H9 (cell line): ENCODE data around the gene PLSCR5. TPM values are rescaled to one million over a fixed set of nuclear protein-coding genes. Genes with fewer than 3 reads are reported as not detected.

Experiments used
- DNase-seq: peaks from one replicate; pipeline ENCODE4 v3.0.0-alpha.2; 2017
- H2AFZ ChIP-seq: one replicate; pipeline ENCODE4 v1.6.1; 2013; ENCODE audit warnings: mild to moderate bottlenecking, low read length, control low read depth, moderate library complexity
- H2AK5ac ChIP-seq: 2 replicates; pipeline ENCODE4 v1.6.1; 2013; ENCODE audit warnings: low read length, control low read depth, mixed read lengths; ENCODE audit not compliant: insufficient read length
- H2BK120ac ChIP-seq: one replicate; pipeline ENCODE4 v1.6.1; 2013; ENCODE audit warnings: low read depth, mild to moderate bottlenecking, low read length, control low read depth, inconsistent platforms; ENCODE audit not compliant: poor library complexity, severe bottlenecking
- H2BK12ac ChIP-seq: 2 replicates; pipeline ENCODE4 v1.6.1; 2013; ENCODE audit warnings: low read length, control low read depth, mixed read lengths, low read depth; ENCODE audit not compliant: insufficient read length
- H2BK15ac ChIP-seq: 2 replicates; pipeline ENCODE4 v1.6.1; 2013; ENCODE audit warnings: low read depth, low read length, control low read depth
- H2BK20ac ChIP-seq: one replicate; pipeline ENCODE4 v1.6.1; 2013; ENCODE audit warnings: low read depth, mild to moderate bottlenecking, low read length, control low read depth, inconsistent platforms; ENCODE audit not compliant: poor library complexity, severe bottlenecking
- H2BK5ac ChIP-seq: 2 replicates; pipeline ENCODE4 v1.6.1; 2013; ENCODE audit warnings: low read length, control low read depth, mixed read lengths; ENCODE audit not compliant: insufficient read length
- H3K14ac ChIP-seq: 2 replicates; pipeline ENCODE4 v1.6.1; 2013; ENCODE audit warnings: low read length, control low read depth; ENCODE audit not compliant: insufficient read depth
- H3K18ac ChIP-seq: 2 replicates; pipeline ENCODE4 v1.6.1; 2013; ENCODE audit warnings: low read depth, mild to moderate bottlenecking, mixed read lengths, low read length, control low read depth; ENCODE audit not compliant: insufficient read length
- H3K23ac ChIP-seq: 2 replicates; pipeline ENCODE4 v1.6.1; 2013; ENCODE audit warnings: low read length, control low read depth, mixed read lengths, low read depth; ENCODE audit not compliant: insufficient read length
- H3K23me2 ChIP-seq: 2 replicates; pipeline ENCODE4 v1.6.1; 2013; ENCODE audit warnings: low read depth, mild to moderate bottlenecking, mixed read lengths, low read length, control low read depth; ENCODE audit not compliant: insufficient read length, poor library complexity, severe bottlenecking
- H3K27ac ChIP-seq: 2 replicates; pipeline ENCODE4 v1.5.1; 2013; ENCODE audit warnings: low read length, control low read depth, mixed read lengths, low read depth; ENCODE audit not compliant: insufficient read length
- H3K27me3 ChIP-seq: 2 replicates; pipeline ENCODE4 v1.6.1; 2013; ENCODE audit warnings: low read length, control low read depth, inconsistent platforms; ENCODE audit not compliant: insufficient read depth
- H3K4ac ChIP-seq: 2 replicates; pipeline ENCODE4 v1.6.1; 2013; ENCODE audit warnings: low read depth, mild to moderate bottlenecking, control low read depth, inconsistent platforms, low read length, moderate library complexity
- H3K4me1 ChIP-seq: 2 replicates; pipeline ENCODE4 v1.6.1; 2013; ENCODE audit warnings: low read length, control low read depth, inconsistent platforms; ENCODE audit not compliant: insufficient read depth
- H3K4me2 ChIP-seq: 2 replicates; pipeline ENCODE4 v1.6.1; 2013; ENCODE audit warnings: low read length, control low read depth, mixed read lengths; ENCODE audit not compliant: insufficient read length, insufficient read depth
- H3K56ac ChIP-seq: 2 replicates; pipeline ENCODE4 v1.6.1; 2013; ENCODE audit warnings: low read depth, mild to moderate bottlenecking, mixed read lengths, low read length, control low read depth; ENCODE audit not compliant: insufficient read length
- H3K79me1 ChIP-seq: 2 replicates; pipeline ENCODE4 v1.6.1; 2013; ENCODE audit warnings: low read depth, mild to moderate bottlenecking, moderate library complexity, low read length, control low read depth, inconsistent platforms; ENCODE audit not compliant: insufficient read depth, poor library complexity, severe bottlenecking
- H3K79me2 ChIP-seq: 2 replicates; pipeline ENCODE4 v1.6.1; 2013; ENCODE audit warnings: low read length, control low read depth, inconsistent platforms; ENCODE audit not compliant: insufficient read depth
- H3K9ac ChIP-seq: 2 replicates; pipeline ENCODE4 v1.6.1; 2013; ENCODE audit warnings: low read length, control low read depth, mixed read lengths; ENCODE audit not compliant: insufficient read length; ENCODE audit errors: extremely low read depth
- H3K9me3 ChIP-seq: one replicate; pipeline ENCODE4 v1.6.1; 2013; ENCODE audit warnings: low read depth, low read length, inconsistent platforms; ENCODE audit not compliant: control insufficient read depth
- H3T11ph ChIP-seq: one replicate; pipeline ENCODE4 v1.6.1; 2013; ENCODE audit warnings: mild to moderate bottlenecking, low read length, control low read depth, inconsistent platforms
- H4K20me1 ChIP-seq: one replicate; pipeline ENCODE4 v1.6.1; 2013; ENCODE audit not compliant: control insufficient read depth, insufficient read length, insufficient read depth
- H4K5ac ChIP-seq: 2 replicates; pipeline ENCODE4 v1.6.1; 2013; ENCODE audit warnings: low read depth, mild to moderate bottlenecking, mixed read lengths, low read length, control low read depth; ENCODE audit not compliant: insufficient read length
- H4K8ac ChIP-seq: replicated peaks from 2 replicates; pipeline ENCODE4 v1.6.1; 2013; ENCODE audit warnings: low read length, control low read depth, mixed read lengths, low read depth; ENCODE audit not compliant: insufficient read length
- H4K91ac ChIP-seq: 2 replicates; pipeline ENCODE4 v1.6.1; 2013; ENCODE audit warnings: low read depth, mild to moderate bottlenecking, moderate library complexity, mixed read lengths, low read length, control low read depth; ENCODE audit not compliant: insufficient read length
- H3K27ac Mint-ChIP-seq, 3 experiments: 2 replicates in 2 of 3; 3 replicates in 1 of 3; pipeline ENCODE4 v1.8.0; 2020 to 2021; ENCODE audit warnings: mixed read lengths in 3 of 3, mild to moderate bottlenecking in 1 of 3, moderate library complexity in 1 of 3
- H3K27me3 Mint-ChIP-seq: 2 replicates; pipeline ENCODE4 v1.8.0; 2021; ENCODE audit warnings: low read depth, mild to moderate bottlenecking, moderate library complexity, mixed read lengths
- H3K36me3 Mint-ChIP-seq, 3 experiments: 2 replicates in 2 of 3; 3 replicates in 1 of 3; pipeline ENCODE4 v1.8.0; 2020 to 2021; ENCODE audit warnings: low read depth in 3 of 3, mixed read lengths in 3 of 3; ENCODE audit not compliant: insufficient read depth in 1 of 3
- H3K4me1 Mint-ChIP-seq, 2 experiments: 2 replicates each; pipeline ENCODE4 v1.8.0; 2020; ENCODE audit warnings: mixed read lengths in 2 of 2
- H3K4me3 Mint-ChIP-seq, 2 experiments: 2 replicates in 1 of 2; 3 replicates in 1 of 2; pipeline ENCODE4 v1.8.0; 2020 to 2021; ENCODE audit warnings: mild to moderate bottlenecking in 2 of 2, mixed read lengths in 2 of 2, moderate library complexity in 1 of 2
- H3K9me3 Mint-ChIP-seq, 2 experiments: 2 replicates in 1 of 2; 3 replicates in 1 of 2; pipeline ENCODE4 v1.8.0; 2020; ENCODE audit warnings: mild to moderate bottlenecking in 2 of 2, mixed read lengths in 2 of 2, moderate library complexity in 1 of 2
- CTCF ChIP-seq: fragments of 200-600 bp; sonication (generic); conservative IDR thresholded peaks from 3 replicates; pipeline ENCODE4 v1.8.0; 2021; ENCODE audit warnings: antibody characterized with exemption, mild to moderate bottlenecking
- WGBS: extraction: QIAGEN DNeasy Blood & Tissue Kit; methylation state at CpG from one replicate; pipeline ENCODE4 v1.1.7; 2013; ENCODE audit warnings: missing lambda C conversion rate, low lambda C conversion rate, mixed read lengths; ENCODE audit not compliant: insufficient read length; ENCODE audit errors: extremely low coverage; 5-methylcytosine and 5-hydroxymethylcytosine counted together
- total RNA-seq: library from RNA; stranded (reverse); gene quantifications from 2 replicates; pipeline ENCODE4 v1.2.1, GENCODE V29; 2021

The PLSCR5 gene
- total RNA-seq, 1 experiment from 2014 or later: not detected

GRCh38 chr3:146653978-146654377 lies 48.8 kb upstream of the PLSCR5 start:
- H3K4me1 Mint-ChIP-seq: peaks cover 7 to 16% of the 10 kb centered on the region in 2 experiments
- no peak overlapping the region for H3K4me3 Mint-ChIP-seq
- WGBS: no CpG with 5 or more reads among the region's 3 CpGs
- Histone ChIP-seq H2BK5ac (no peak overlapping the region), H3K4me1 (no peaks in the 10 kb centered on the region; the same call in 1 of the 2 replicates), H2BK20ac (no peak overlapping the region), H3K27ac (no peak overlapping the region), H3K79me2 (no peaks in the 10 kb centered on the region), H3K79me1 (no peaks in the 10 kb centered on the region), H4K20me1 (no peaks in the 10 kb centered on the region), H2AFZ (no peak overlapping the region), H3K14ac (no peak overlapping the region), H3T11ph (no peak overlapping the region), H3K23ac (no peak overlapping the region), H3K56ac (no peak overlapping the region), H3K23me2 (no peaks in the 10 kb centered on the region), H4K8ac (no peak overlapping the region), H2AK5ac (no peak overlapping the region), H4K5ac (no peak overlapping the region), H3K18ac (no peak overlapping the region), H2BK12ac (no peak overlapping the region), H2BK15ac (no peak overlapping the region), H2BK120ac (no peak overlapping the region), H3K9me3 (no peaks in the 10 kb centered on the region), H3K4ac (no peak overlapping the region), H3K9ac (no peak overlapping the region), H3K27me3 (no peaks in the 10 kb centered on the region), H4K91ac (no peak overlapping the region), H3K4me2 (no peak overlapping the region)
- peak; percentile 26 for DNase-seq
- TF ChIP-seq CTCF: no peak
- H3K36me3 Mint-ChIP-seq: no peaks in the 10 kb centered on the region
- H3K27me3 Mint-ChIP-seq: no peaks in the 10 kb centered on the region
- no peaks in the 10 kb centered on the region; a peak in 1 of 5 replicates for H3K9me3 Mint-ChIP-seq
- no peak overlapping the region for H3K27ac Mint-ChIP-seq
